IMR-90 (cell line): ENCODE results near the gene OR13A1. TPM values are rescaled to one million over a fixed set of nuclear protein-coding genes. Genes with fewer than 3 reads are reported as not detected.

Experiments used
- ATAC-seq: fragments of 200-7000 bp; cut with Tn5 transposase; 2 replicates; pipeline ENCODE4 v1.9.1; 2020; ENCODE audit warnings: low read depth, mild to moderate bottlenecking, moderate library complexity
- BruUV-seq: library from RNA; stranded (reverse); fragments of 400-500 nt; replicated peaks from 2 replicates; lab custom pipeline; 2021; lab: Mats Ljungman, UMichigan
- CTCF ChIA-PET: fragments of 300-600 bp; formaldehyde crosslinking; extraction: SDS; loops from one replicate; lab custom pipeline; 2021; ENCODE audit warnings: antibody characterized with exemption; lab: Yijun Ruan, JAX
- POLR2A ChIA-PET: fragments of 300-600 bp; sonication (Branson Sonifier 250); formaldehyde crosslinking; loops from one replicate; lab custom pipeline; 2022; ENCODE audit warnings: antibody characterized with exemption; ENCODE audit not compliant: unreplicated experiment; lab: Charles Lee
- DNase-seq: peaks from one replicate; pipeline ENCODE4 v3.0.0; 2013
- H2AFZ ChIP-seq: replicated peaks from 2 replicates; pipeline ENCODE3; 2013; ENCODE audit warnings: low read length, mild to moderate bottlenecking; ENCODE audit not compliant: poor library complexity
- H2AK5ac ChIP-seq: 2 replicates; pipeline ENCODE4 v1.6.1; 2013; ENCODE audit warnings: low read depth, low read length, inconsistent platforms
- H2AK9ac ChIP-seq: replicated peaks from 2 replicates; pipeline ENCODE3; 2013; ENCODE audit warnings: mild to moderate bottlenecking, low read depth, low read length, moderate library complexity; ENCODE audit not compliant: poor library complexity
- H2BK120ac ChIP-seq: 2 replicates; pipeline ENCODE4 v1.6.1; 2013; ENCODE audit warnings: low read depth, low read length, inconsistent platforms
- H2BK15ac ChIP-seq: 3 replicates; pipeline ENCODE4 v1.6.1; 2013; ENCODE audit warnings: low read depth, low read length, inconsistent platforms
- H2BK20ac ChIP-seq: 2 replicates; pipeline ENCODE4 v1.6.1; 2013; ENCODE audit warnings: low read depth, mild to moderate bottlenecking, inconsistent platforms, low read length, moderate library complexity
- H2BK5ac ChIP-seq: 2 replicates; pipeline ENCODE4 v1.6.1; 2013; ENCODE audit warnings: mild to moderate bottlenecking, low read depth, low read length, inconsistent platforms; ENCODE audit not compliant: poor library complexity, severe bottlenecking
- H3K14ac ChIP-seq: replicated peaks from 2 replicates; pipeline ENCODE4 v1.6.1; 2013; ENCODE audit warnings: low read depth, low read length, inconsistent platforms
- H3K18ac ChIP-seq: 2 replicates; pipeline ENCODE4 v1.6.1; 2013; ENCODE audit warnings: low read depth, low read length, control low read depth
- H3K23ac ChIP-seq: 2 replicates; pipeline ENCODE4 v1.6.1; 2013; ENCODE audit warnings: low read depth, low read length, inconsistent platforms
- H3K27ac ChIP-seq: 2 replicates; pipeline ENCODE4 v1.5.1; 2013; ENCODE audit warnings: mild to moderate bottlenecking, control low read depth, low read length; ENCODE audit not compliant: insufficient read depth
- H3K27me3 ChIP-seq: 2 replicates; pipeline ENCODE4 v1.6.1; 2013; ENCODE audit warnings: low read length; ENCODE audit not compliant: control insufficient read depth, insufficient read depth
- H3K36me3 ChIP-seq: 2 replicates; pipeline ENCODE4 v1.6.1; 2013; ENCODE audit warnings: low read length, mixed read lengths; ENCODE audit not compliant: control insufficient read depth, insufficient read depth
- H3K4ac ChIP-seq: 2 replicates; pipeline ENCODE4 v1.6.1; 2013; ENCODE audit warnings: low read depth, low read length, inconsistent platforms
- H3K4me1 ChIP-seq: 2 replicates; pipeline ENCODE4 v1.6.1; 2013; ENCODE audit warnings: low read length, mixed read lengths; ENCODE audit not compliant: control insufficient read depth, insufficient read depth
- H3K4me2 ChIP-seq: 2 replicates; pipeline ENCODE4 v1.6.1; 2013; ENCODE audit warnings: low read depth, mild to moderate bottlenecking, control low read depth, low read length, moderate library complexity
- H3K4me3 ChIP-seq: 2 replicates; pipeline ENCODE4 v1.5.1; 2013; ENCODE audit warnings: low read depth, mild to moderate bottlenecking, control low read depth, low read length, moderate library complexity; ENCODE audit not compliant: insufficient read depth
- H3K56ac ChIP-seq: 2 replicates; pipeline ENCODE4 v1.6.1; 2013; ENCODE audit warnings: low read length, inconsistent platforms; ENCODE audit not compliant: insufficient read depth; ENCODE audit errors: extremely low read depth
- H3K79me1 ChIP-seq, 2 experiments: 2 replicates each; pipeline ENCODE4 v1.6.1; 2013; ENCODE audit warnings: low read length in 2 of 2, inconsistent platforms in 1 of 2, low read depth in 1 of 2
- H3K9ac ChIP-seq: 2 replicates; pipeline ENCODE4 v1.6.1; 2013; ENCODE audit warnings: low read depth, low read length, control low read depth
- H3K9me1 ChIP-seq: 2 replicates; pipeline ENCODE4 v1.6.1; 2013; ENCODE audit warnings: low read length, inconsistent platforms; ENCODE audit not compliant: insufficient read depth
- H3K9me3 ChIP-seq: 2 replicates; pipeline ENCODE4 v1.6.1; 2013; ENCODE audit warnings: low read length; ENCODE audit not compliant: control insufficient read depth, insufficient read depth
- H4K20me1 ChIP-seq: 2 replicates; pipeline ENCODE4 v1.6.1; 2013; ENCODE audit warnings: low read length, inconsistent platforms; ENCODE audit not compliant: insufficient read depth
- H4K5ac ChIP-seq: 2 replicates; pipeline ENCODE4 v1.6.1; 2013; ENCODE audit warnings: mild to moderate bottlenecking, low read depth, low read length, control low read depth
- H4K8ac ChIP-seq, 2 experiments: 2 replicates each; pipeline ENCODE4 v1.6.1; 2013; ENCODE audit warnings: low read depth in 2 of 2, low read length in 2 of 2, control low read depth in 1 of 2, inconsistent platforms in 1 of 2
- H4K91ac ChIP-seq: 2 replicates; pipeline ENCODE4 v1.6.1; 2013; ENCODE audit warnings: low read depth, low read length, inconsistent platforms; ENCODE audit not compliant: insufficient read depth
- RAD21 ChIP-seq: IDR thresholded peaks from 2 replicates; pipeline ENCODE4 v1.6.1; 2012; ENCODE audit warnings: low read length, improper control_type of control experiment
- RFX5 ChIP-seq: IDR thresholded peaks from 2 replicates; pipeline ENCODE4 v1.8.0; 2012; ENCODE audit warnings: low read depth, mild to moderate bottlenecking, low read length, moderate library complexity
- WGBS, 2 experiments: methylation state at CpG; one replicate each; pipeline versions ENCODE4 v1.1.5 to v1.1.7; 2013; ENCODE audit warnings: missing lambda C conversion rate in 2 of 2; ENCODE audit not compliant: insufficient read length in 1 of 2; ENCODE audit errors: extremely low coverage in 2 of 2; 5-methylcytosine and 5-hydroxymethylcytosine counted together
- dilution Hi-C: fragments of 300-500 bp; cut with HindIII; formaldehyde crosslinking; loops from one replicate; pipeline ENCODE4 v1.14.3; 2018; ENCODE audit warnings: low sequenced_read_pairs; ENCODE audit not compliant: unreplicated experiment
- in situ Hi-C: fragments of 300-500 bp; cut with MboI; formaldehyde crosslinking; loops from 3 replicates; pipeline ENCODE4 v1.14.3; 2019; ENCODE audit warnings: low sequenced_read_pairs, inconsistent platforms, mixed read lengths
- intact Hi-C: fragments of 100-400 bp; cut with micrococcal nuclease; formaldehyde crosslinking; loops from 2 replicates; pipeline ENCODE4 v1.10.0; 2022
- polyA plus RNA-seq, 3 experiments: library from polyadenylated mRNA; depleted of rRNA; stranded (reverse); fragments of >200 nt; gene quantifications; 2 replicates each; pipeline ENCODE4 v1.2.3, GENCODE V29; 2012; ENCODE audit warnings: low replicate concordance in 1 of 3
- total RNA-seq: library from RNA; depleted of rRNA; stranded (reverse); fragments of >200 nt; gene quantifications from 2 replicates; pipeline ENCODE4 v1.2.3, GENCODE V29; 2012
- TF ChIP-seq, protein P1 (sequence below): fragments of 150-350 bp; IDR thresholded peaks from 2 replicates; pipeline ENCODE4 v1.6.1; 2017; ENCODE audit warnings: mild to moderate bottlenecking, antibody characterized with exemption, low read length, low read depth

OR13A1 gene
- total and polyA plus RNA-seq, 2 of the 4 experiments (the other 2 are of a cell fraction), result not detected

DNA sequence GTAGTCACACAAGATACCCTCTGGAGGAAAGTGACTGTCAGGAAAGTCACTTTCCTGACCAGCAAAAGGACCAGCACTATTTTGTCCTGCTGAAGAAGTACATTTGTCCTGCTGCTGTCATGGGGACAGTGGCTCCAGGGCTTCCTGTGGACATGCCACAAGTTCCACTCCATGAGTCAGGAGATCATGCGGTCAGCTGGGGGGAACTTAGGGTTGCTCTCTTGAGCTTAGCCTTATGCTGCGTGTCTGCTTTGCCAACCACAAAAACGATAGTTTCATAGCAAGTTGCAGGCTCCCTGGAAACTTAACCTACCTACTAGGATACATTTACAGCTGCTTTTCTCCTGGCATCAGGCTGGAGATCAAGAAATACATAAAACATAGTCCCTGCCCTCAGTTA lies 38.9 kb upstream of the OR13A1 start:
- H4K5ac ChIP-seq, result no peak overlapping the region
- TF ChIP-seq, protein P1, sequence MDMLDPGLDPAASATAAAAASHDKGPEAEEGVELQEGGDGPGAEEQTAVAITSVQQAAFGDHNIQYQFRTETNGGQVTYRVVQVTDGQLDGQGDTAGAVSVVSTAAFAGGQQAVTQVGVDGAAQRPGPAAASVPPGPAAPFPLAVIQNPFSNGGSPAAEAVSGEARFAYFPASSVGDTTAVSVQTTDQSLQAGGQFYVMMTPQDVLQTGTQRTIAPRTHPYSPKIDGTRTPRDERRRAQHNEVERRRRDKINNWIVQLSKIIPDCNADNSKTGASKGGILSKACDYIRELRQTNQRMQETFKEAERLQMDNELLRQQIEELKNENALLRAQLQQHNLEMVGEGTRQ, result no peak
- TF ChIP-seq RFX5 (no peak), RAD21 (no peak)
- no peaks in the 10 kb centered on the region for H3K36me3 ChIP-seq
- 60% methylated on average over 2 of the region's 3 CpGs; no CpG with 5 or more reads in 1 of the 2 experiments for WGBS, 2 experiments
- no peak overlapping the region for H2AK5ac ChIP-seq
- H3K9me3 ChIP-seq, result no peaks in the 10 kb centered on the region
- H3K23ac ChIP-seq, result no peak overlapping the region
- no peaks in the 10 kb centered on the region for H3K27me3 ChIP-seq
- H3K79me1 ChIP-seq, result no peaks in the 10 kb centered on the region
- intact Hi-C loops, result no loop called here
- BruUV-seq, result no TSS peak
- H2BK20ac ChIP-seq, result no peak overlapping the region
- H2BK15ac ChIP-seq, result no peak overlapping the region
- no peak overlapping the region for H2BK120ac ChIP-seq
- H4K91ac ChIP-seq, result no peak overlapping the region
- dilution Hi-C loops, result no loop called here
- ChIA-PET CTCF (no interaction called here), POLR2A (no interaction called here)
- H4K8ac ChIP-seq, result no peak overlapping the region
- no peak overlapping the region for H2AK9ac ChIP-seq
- no peak overlapping the region for H3K4ac ChIP-seq
- H3K4me2 ChIP-seq, result no peak overlapping the region
- H3K56ac ChIP-seq, result no peak overlapping the region
- no peaks in the 10 kb centered on the region for H4K20me1 ChIP-seq
- no peak overlapping the region for H3K27ac ChIP-seq
- no peaks in the 10 kb centered on the region for H3K4me1 ChIP-seq
- in situ Hi-C loops, result no loop called here
- no peak overlapping the region for H3K4me3 ChIP-seq
- no peak overlapping the region for H3K14ac ChIP-seq
- H2BK5ac ChIP-seq, result no peak overlapping the region
- no peak overlapping the region for H2AFZ ChIP-seq
- ATAC-seq (no peak), DNase-seq (no peak)
- H3K9me1 ChIP-seq, result no peaks in the 10 kb centered on the region
- H3K9ac ChIP-seq, result no peak overlapping the region
- no peak overlapping the region for H3K18ac ChIP-seq
